Right lobe of liver (tissue), 6 donors: Measurements from ENCODE around the gene ARHGAP23. TPM values are rescaled to one million over a fixed set of nuclear protein-coding genes. Genes with fewer than 3 reads are reported as not detected.

Experiments
- ATAC-seq, 4 donors: fragments of 200-7000 bp; cut with Tn5 transposase; one replicate each; pipeline ENCODE4 v1.9.1; 2020; ENCODE audit warnings: mild to moderate bottlenecking in 4 of 4, moderate library complexity in 4 of 4
- DNase-seq, 3 donors: peaks; one replicate each; pipeline ENCODE4 v3.0.0-alpha.2; 2020
- H3K27ac ChIP-seq, 3 donors: fragments of 200-600 bp; one replicate each; pipeline ENCODE4 v1.8.0; 2022
- H3K27me3 ChIP-seq, 2 donors: fragments of 200-600 bp; one replicate each; pipeline ENCODE4 v1.8.0; 2022
- H3K36me3 ChIP-seq, 4 donors: fragments of 200-600 bp; sonication (generic) in 1 of 4; one replicate each; pipeline versions ENCODE4 v1.5.1 to v1.8.0; 2017 to 2022; ENCODE audit warnings: control low read depth in 1 of 4
- H3K4me1 ChIP-seq, 4 donors: fragments of 200-600 bp; sonication (generic) in 1 of 4; one replicate each; pipeline versions ENCODE4 v1.5.1 to v1.8.0; 2017 to 2022; ENCODE audit warnings: control low read depth in 1 of 4
- H3K4me3 ChIP-seq, 3 donors: fragments of 200-600 bp; one replicate each; pipeline ENCODE4 v1.8.0; 2022
- H3K9me3 ChIP-seq, 4 donors: fragments of 200-600 bp; sonication (generic) in 1 of 4; one replicate each; pipeline versions ENCODE4 v1.5.1 to v1.8.0; 2017 to 2022; ENCODE audit warnings: control low read depth in 1 of 4
- CTCF ChIP-seq, 4 donors: fragments of 200-600 bp in 3 of 4; fragments of 450-650 bp in 1 of 4; IDR thresholded peaks; one replicate each; pipeline versions ENCODE4 v1.5.1 to v1.8.0; 2016 to 2022; ENCODE audit warnings: antibody characterized with exemption in 4 of 4, mild to moderate bottlenecking in 2 of 4
- POLR2A ChIP-seq: fragments of 450-650 bp; IDR thresholded peaks from one replicate; pipeline ENCODE4 v1.6.1; 2017; ENCODE audit warnings: antibody characterized with exemption, mild to moderate bottlenecking
- WGBS: methylation state at CpG from one replicate; pipeline ENCODE4 v1.1.6; 2018; ENCODE audit warnings: low coverage, low lambda C conversion rate; ENCODE audit not compliant: insufficient coverage; ENCODE audit errors: missing lambda C conversion rate; 5-methylcytosine and 5-hydroxymethylcytosine counted together
- intact Hi-C, 2 donors: fragments of 100-400 bp; cut with DNase I; formaldehyde crosslinking; loops; one replicate each; pipeline versions ENCODE4 v1.11.2 to v1.14.1; 2022
- total RNA-seq, 6 experiments: library from RNA; depleted of rRNA in 2 of 6; stranded (reverse); fragments of >200 nt in 2 of 6; fragmentation: NEBNext Ultra II Directional in 3 of 6; extraction: Animal tissue kit (Norgen Biotek cat#: 25700) in 3 of 6; gene quantifications; one replicate each; pipeline versions ENCODE4 v1.1.0 to v1.2.4, GENCODE V29; 2016 to 2023
- donor health status: DM: no; HTN: yes; CAD: no.
- donor health status: DM: no; HTN: no; CAD: no.
- donor health status: DM: no; HTN: no; CAD: no.
- donor health status: DM: no; HTN: yes; CAD: no.
- donor health status: DM: no; HTN: yes; CAD: no.

The ARHGAP23 gene
- total RNA-seq, 6 experiments from 2014 or later, result 1.4 to 9.5 (median 3.8) TPM

- DNase-seq (peak in 1 of 3 donors; percentile 25), ATAC-seq (no peak)
- no peaks in the 10 kb centered on the region for H3K4me1 ChIP-seq
- no peaks in the 10 kb centered on the region for H3K36me3 ChIP-seq
- intact Hi-C loops, result no loop called here
- no peak overlapping the region for H3K27ac ChIP-seq
- H3K9me3 ChIP-seq, result no peaks in the 10 kb centered on the region
- H3K27me3 ChIP-seq, result no peaks in the 10 kb centered on the region
- H3K4me3 ChIP-seq, result no peak overlapping the region
- WGBS, result 68% methylated on average over 8 of the region's 8 CpGs
- TF ChIP-seq POLR2A (no peak), CTCF (IDR thresholded peaks at IDR 0.05) (no peak)
These were observed 107.6 kb downstream of the ARHGAP23 start for GRCh38 chr17:38535886-38536285.

GRCh38 chr17:38536661-38537060 lies 108.4 kb downstream of the ARHGAP23 start:
- Histone ChIP-seq H3K27me3 (no peaks in the 10 kb centered on the region), H3K4me3 (no peak overlapping the region), H3K9me3 (no peaks in the 10 kb centered on the region), H3K36me3 (no peaks in the 10 kb centered on the region), H3K27ac (no peak overlapping the region), H3K4me1 (no peaks in the 10 kb centered on the region)
- intact Hi-C loops, result no loop called here
- DNase-seq, result peak in 1 of 3 donors; percentile 27
- 97% methylated on average over 3 of the region's 4 CpGs for WGBS
- TF ChIP-seq POLR2A, result no peak
- no peak for TF ChIP-seq CTCF (IDR thresholded peaks at IDR 0.05)
- no peak for ATAC-seq

GRCh38 chr17:38538906-38539305 lies 110.6 kb downstream of the ARHGAP23 start:
- 58% methylated on average over 6 of the region's 9 CpGs for WGBS
- Histone ChIP-seq H3K27me3 (no peaks in the 10 kb centered on the region), H3K9me3 (no peaks in the 10 kb centered on the region), H3K27ac (no peak overlapping the region), H3K4me3 (no peak overlapping the region), H3K36me3 (no peaks in the 10 kb centered on the region), H3K4me1 (no peaks in the 10 kb centered on the region)
- peak in 1 of 3 donors; percentile 27 for DNase-seq
- intact Hi-C loops, result no loop called here
- no peak for TF ChIP-seq CTCF (IDR thresholded peaks at IDR 0.05)
- no peak for TF ChIP-seq POLR2A
- peak; percentile 25 to 57 (median 46) for ATAC-seq

GRCh38 chr17:38539386-38539785 lies 111.1 kb downstream of the ARHGAP23 start:
- Histone ChIP-seq H3K4me1 (no peaks in the 10 kb centered on the region), H3K36me3 (no peaks in the 10 kb centered on the region), H3K27ac (no peak overlapping the region), H3K4me3 (no peak overlapping the region), H3K9me3 (no peaks in the 10 kb centered on the region), H3K27me3 (no peaks in the 10 kb centered on the region)
- TF ChIP-seq CTCF (IDR thresholded peaks at IDR 0.05) (no peak), POLR2A (no peak)
- WGBS, result 91% methylated on average over 6 of the region's 8 CpGs
- DNase-seq (peak in 1 of 3 donors; percentile 20), ATAC-seq (no peak)
- intact Hi-C loops, result no loop called here

- H3K27ac ChIP-seq, result no peak overlapping the region
- intact Hi-C loops, result no loop called here
- WGBS, result 66% methylated on average over 5 of the region's 11 CpGs
- TF ChIP-seq CTCF (IDR thresholded peaks at IDR 0.05), result no peak
- TF ChIP-seq POLR2A, result no peak
- ATAC-seq (no peak), DNase-seq (peak in 1 of 3 donors; percentile 29)
- no peak overlapping the region for H3K4me3 ChIP-seq
- no peaks in the 10 kb centered on the region for H3K9me3 ChIP-seq
- no peaks in the 10 kb centered on the region for H3K36me3 ChIP-seq
- no peaks in the 10 kb centered on the region for H3K4me1 ChIP-seq
- H3K27me3 ChIP-seq, result no peaks in the 10 kb centered on the region
These were observed 112.3 kb downstream of the ARHGAP23 start for GRCh38 chr17:38540514-38541045.
